SK-N-SH treated with all-trans-retinoic acid at 6 μM for 48 hours (cell line): ENCODE data around the gene FYCO1.

ENCODE experiments used
- ATAC-seq: fragments of 200-7000 bp; cut with Tn5 transposase; 3 replicates; pipeline ENCODE4 v1.9.1; 2020; ENCODE audit warnings: mild to moderate bottlenecking, moderate library complexity
- BACH2 ChIP-seq: fragments of 250-450 bp; sonication (Bioruptor Pico); IDR thresholded peaks from 2 replicates; pipeline ENCODE4 v1.9.0; 2021; ENCODE audit warnings: mild to moderate bottlenecking, borderline replicate concordance
- CREB5 ChIP-seq: fragments of 250-450 bp; sonication (Bioruptor Pico); IDR thresholded peaks from 2 replicates; pipeline ENCODE4 v1.5.1; 2020; ENCODE audit warnings: low read depth, mild to moderate bottlenecking, moderate library complexity
- CSDC2 ChIP-seq: fragments of 250-450 bp; sonication (Bioruptor Pico); IDR thresholded peaks from 2 replicates; pipeline ENCODE4 v1.5.0; 2020; ENCODE audit warnings: mild to moderate bottlenecking, moderate library complexity
- CSRNP3 ChIP-seq: fragments of 250-450 bp; sonication (Bioruptor Pico); IDR thresholded peaks from 2 replicates; pipeline ENCODE4 v1.5.1; 2021; ENCODE audit warnings: mild to moderate bottlenecking, moderate library complexity
- ESRRG ChIP-seq: fragments of 250-450 bp; sonication (Bioruptor Pico); IDR thresholded peaks from 2 replicates; pipeline ENCODE4 v1.6.1; 2021; ENCODE audit warnings: mild to moderate bottlenecking
- GLIS3 ChIP-seq: fragments of 250-450 bp; sonication (Bioruptor Pico); IDR thresholded peaks from 2 replicates; pipeline ENCODE4 v1.5.0; 2020; ENCODE audit warnings: mild to moderate bottlenecking, moderate library complexity
- OSR1 ChIP-seq: fragments of 250-450 bp; sonication (Bioruptor Pico); IDR thresholded peaks from 2 replicates; pipeline ENCODE4 v1.8.0; 2022; ENCODE audit warnings: moderate library complexity, mild to moderate bottlenecking, inconsistent platforms
- PATZ1 ChIP-seq: fragments of 250-450 bp; sonication (Bioruptor Pico); IDR thresholded peaks from 2 replicates; pipeline ENCODE4 v1.8.0; 2020; ENCODE audit warnings: mild to moderate bottlenecking, moderate library complexity, borderline replicate concordance
- POU6F1 ChIP-seq: fragments of 250-450 bp; sonication (Bioruptor Pico); IDR thresholded peaks from 2 replicates; pipeline ENCODE4 v1.8.0; 2021; ENCODE audit warnings: low read depth, mild to moderate bottlenecking, moderate library complexity, borderline replicate concordance
- PPARA ChIP-seq: fragments of 250-450 bp; sonication (Bioruptor Pico); IDR thresholded peaks from 2 replicates; pipeline ENCODE4 v1.5.0; 2020; ENCODE audit warnings: mild to moderate bottlenecking, borderline replicate concordance
- SNAI2 ChIP-seq: fragments of 250-450 bp; sonication (Bioruptor Pico); IDR thresholded peaks from 2 replicates; pipeline ENCODE4 v1.5.0; 2020; ENCODE audit warnings: mild to moderate bottlenecking, moderate library complexity
- TCF4 ChIP-seq: fragments of 250-450 bp; sonication (Bioruptor Pico); IDR thresholded peaks from 2 replicates; pipeline ENCODE4 v1.8.0; 2021; ENCODE audit warnings: mild to moderate bottlenecking, moderate library complexity, borderline replicate concordance
- TSHZ2 ChIP-seq: fragments of 250-450 bp; sonication (Bioruptor Pico); IDR thresholded peaks from 2 replicates; pipeline ENCODE4 v1.5.0; 2020; ENCODE audit warnings: mild to moderate bottlenecking, moderate library complexity
- ZC3H10 ChIP-seq: fragments of 250-450 bp; sonication (Bioruptor Pico); IDR thresholded peaks from 2 replicates; pipeline ENCODE4 v1.5.1; 2021; ENCODE audit warnings: mild to moderate bottlenecking, moderate library complexity
- ZFP3 ChIP-seq: fragments of 250-450 bp; sonication (Bioruptor Pico); IDR thresholded peaks from 2 replicates; pipeline ENCODE4 v1.5.0; 2020; ENCODE audit warnings: mild to moderate bottlenecking, moderate library complexity
- ZFP30 ChIP-seq: fragments of 450-650 bp; formaldehyde crosslinking; IDR thresholded peaks from 2 replicates; pipeline ENCODE4 v1.5.0; 2022; ENCODE audit warnings: mild to moderate bottlenecking, moderate library complexity
- ZNF565 ChIP-seq: fragments of 450-650 bp; formaldehyde crosslinking; conservative IDR thresholded peaks from 2 replicates; pipeline ENCODE4 v1.5.0; 2020; ENCODE audit warnings: low read depth, mild to moderate bottlenecking, moderate library complexity
- ZNF70 ChIP-seq: fragments of 450-650 bp; formaldehyde crosslinking; IDR thresholded peaks from 2 replicates; pipeline ENCODE4 v1.5.0; 2020; ENCODE audit warnings: mild to moderate bottlenecking, moderate library complexity

FYCO1 gene

GRCh38 chr3:45988362-45988761, 7.3 kb downstream of the FYCO1 start:
- TF ChIP-seq CREB5 (CRISPR knock-in tag) (no peak), PPARA (CRISPR knock-in tag) (no peak), ZNF70 (no peak), POU6F1 (no peak), GLIS3 (CRISPR knock-in tag) (no peak), OSR1 (CRISPR knock-in tag) (no peak), ESRRG (CRISPR knock-in tag) (no peak), PATZ1 (CRISPR knock-in tag) (no peak), CSRNP3 (no peak), TSHZ2 (CRISPR knock-in tag) (no peak), SNAI2 (CRISPR knock-in tag) (no peak), CSDC2 (no peak), ZNF565 (CRISPR knock-in tag) (no peak), BACH2 (CRISPR knock-in tag) (no peak), ZFP30 (CRISPR knock-in tag) (no peak), ZC3H10 (CRISPR knock-in tag) (no peak), ZFP3 (no peak)

GRCh38 chr3:45987368-45988291, 8.0 kb downstream of the FYCO1 start:
- no peak for ATAC-seq
- TF ChIP-seq BACH2 (CRISPR knock-in tag) (no peak), ZFP3 (no peak), TCF4 (CRISPR knock-in tag) (no peak), PATZ1 (CRISPR knock-in tag) (no peak), POU6F1 (no peak), ZFP30 (CRISPR knock-in tag) (no peak)

More at GRCh38 chr3:45988362-45988761, 7.3 kb downstream of the FYCO1 start:
- ATAC-seq: no peak
